ENCODE results near the gene MC3R.

Gene MC3R

DNA sequence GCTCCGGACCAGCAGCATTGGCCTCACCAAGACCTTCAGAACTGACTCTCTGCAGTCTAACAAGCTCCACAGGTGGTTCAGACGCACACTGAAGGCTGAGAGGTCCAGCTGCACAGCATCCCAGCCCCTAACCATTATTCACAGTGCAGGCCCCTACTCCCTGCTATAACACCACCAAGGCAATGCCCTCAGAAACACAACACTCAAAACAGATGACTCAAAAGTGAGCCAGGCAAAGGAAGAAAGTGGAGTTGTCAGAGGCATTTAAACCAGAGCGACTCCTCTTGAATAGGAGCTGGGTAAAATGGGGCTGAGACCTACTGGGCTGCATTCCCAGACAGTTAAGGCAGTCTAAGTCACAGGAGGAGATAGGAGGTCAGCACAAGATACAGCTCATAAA lies 20.5 kb upstream of the MC3R start:
- TF ChIP-seq TAF1 (IDR thresholded peaks at IDR 0.05; ENCODE audit: borderline replicate concordance, insufficient read depth, low read length) (no peak), SIN3A (IDR thresholded peaks at IDR 0.05; ENCODE audit: borderline replicate concordance, insufficient read depth, low read length) (no peak), POLR2AphosphoS5 (IDR thresholded peaks at IDR 0.05; ENCODE audit: low read depth, low read length) (no peak), FOXP2 (optimal IDR thresholded peaks at IDR 0.05; ENCODE audit: borderline replicate concordance, extremely low read depth, extremely low read length, insufficient read depth) (no peak)
- TF ChIP-seq, protein P1, sequence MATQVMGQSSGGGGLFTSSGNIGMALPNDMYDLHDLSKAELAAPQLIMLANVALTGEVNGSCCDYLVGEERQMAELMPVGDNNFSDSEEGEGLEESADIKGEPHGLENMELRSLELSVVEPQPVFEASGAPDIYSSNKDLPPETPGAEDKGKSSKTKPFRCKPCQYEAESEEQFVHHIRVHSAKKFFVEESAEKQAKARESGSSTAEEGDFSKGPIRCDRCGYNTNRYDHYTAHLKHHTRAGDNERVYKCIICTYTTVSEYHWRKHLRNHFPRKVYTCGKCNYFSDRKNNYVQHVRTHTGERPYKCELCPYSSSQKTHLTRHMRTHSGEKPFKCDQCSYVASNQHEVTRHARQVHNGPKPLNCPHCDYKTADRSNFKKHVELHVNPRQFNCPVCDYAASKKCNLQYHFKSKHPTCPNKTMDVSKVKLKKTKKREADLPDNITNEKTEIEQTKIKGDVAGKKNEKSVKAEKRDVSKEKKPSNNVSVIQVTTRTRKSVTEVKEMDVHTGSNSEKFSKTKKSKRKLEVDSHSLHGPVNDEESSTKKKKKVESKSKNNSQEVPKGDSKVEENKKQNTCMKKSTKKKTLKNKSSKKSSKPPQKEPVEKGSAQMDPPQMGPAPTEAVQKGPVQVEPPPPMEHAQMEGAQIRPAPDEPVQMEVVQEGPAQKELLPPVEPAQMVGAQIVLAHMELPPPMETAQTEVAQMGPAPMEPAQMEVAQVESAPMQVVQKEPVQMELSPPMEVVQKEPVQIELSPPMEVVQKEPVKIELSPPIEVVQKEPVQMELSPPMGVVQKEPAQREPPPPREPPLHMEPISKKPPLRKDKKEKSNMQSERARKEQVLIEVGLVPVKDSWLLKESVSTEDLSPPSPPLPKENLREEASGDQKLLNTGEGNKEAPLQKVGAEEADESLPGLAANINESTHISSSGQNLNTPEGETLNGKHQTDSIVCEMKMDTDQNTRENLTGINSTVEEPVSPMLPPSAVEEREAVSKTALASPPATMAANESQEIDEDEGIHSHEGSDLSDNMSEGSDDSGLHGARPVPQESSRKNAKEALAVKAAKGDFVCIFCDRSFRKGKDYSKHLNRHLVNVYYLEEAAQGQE (IDR thresholded peaks at IDR 0.05; ENCODE audit: insufficient read depth in 1 of 2, low read depth in 2 of 2, low read length in 2 of 2) = no peak

DNA sequence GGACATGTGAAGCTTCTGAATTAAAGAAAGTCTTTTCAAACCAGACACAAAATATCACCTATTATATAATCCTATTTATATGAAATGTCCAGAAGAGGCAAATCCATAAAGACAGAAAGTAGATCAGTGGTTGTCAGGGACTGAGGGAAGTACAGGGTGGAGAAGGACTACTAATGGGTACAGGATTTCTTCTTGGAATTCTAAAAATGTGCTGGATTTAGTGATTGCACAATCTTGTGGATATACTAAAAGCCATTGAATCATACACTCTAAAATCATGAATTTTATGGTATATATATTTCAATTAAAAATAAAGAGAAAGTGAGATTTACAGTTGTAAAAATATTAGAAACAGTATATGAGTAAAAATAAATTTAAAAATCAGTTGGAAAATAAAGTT lies 18.7 kb upstream of the MC3R start:
- TF ChIP-seq SIN3A (IDR thresholded peaks at IDR 0.05; ENCODE audit: borderline replicate concordance, insufficient read depth, low read length) = no peak
- no peak for TF ChIP-seq TAF1 (IDR thresholded peaks at IDR 0.05; ENCODE audit: borderline replicate concordance, insufficient read depth, low read length)
- no peak for TF ChIP-seq POLR2AphosphoS5 (IDR thresholded peaks at IDR 0.05; ENCODE audit: low read depth, low read length)
- no peak for TF ChIP-seq FOXP2 (optimal IDR thresholded peaks at IDR 0.05; ENCODE audit: borderline replicate concordance, extremely low read depth, extremely low read length, insufficient read depth)
- TF ChIP-seq, protein P1 (IDR thresholded peaks at IDR 0.05; ENCODE audit: insufficient read depth in 1 of 2, low read depth in 2 of 2, low read length in 2 of 2) = no peak

DNA sequence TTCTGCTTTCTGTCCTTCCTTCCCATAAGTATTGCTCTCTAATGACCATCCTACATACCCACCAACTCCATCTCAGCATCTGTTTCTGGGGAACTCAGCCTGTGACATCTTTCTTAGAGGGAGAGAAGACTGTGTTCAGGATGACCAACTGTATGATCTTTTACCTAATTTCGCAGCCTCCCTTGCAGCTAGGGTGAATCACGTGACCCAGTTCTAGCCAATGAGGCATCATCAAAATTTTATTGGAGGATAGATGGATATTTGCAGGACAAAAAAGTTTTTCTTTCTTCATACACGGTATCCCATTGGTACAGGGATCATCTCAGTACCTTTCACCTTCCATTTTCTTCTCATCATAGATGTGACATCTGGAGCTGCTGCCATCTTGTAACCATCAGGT lies 14.4 kb upstream of the MC3R start:
- TF ChIP-seq, protein P1 (IDR thresholded peaks at IDR 0.05; ENCODE audit: insufficient read depth in 1 of 2, low read depth in 2 of 2, low read length in 2 of 2) = no peak
- TF ChIP-seq POLR2AphosphoS5 (IDR thresholded peaks at IDR 0.05; ENCODE audit: low read depth, low read length) (no peak), TAF1 (IDR thresholded peaks at IDR 0.05; ENCODE audit: borderline replicate concordance, insufficient read depth, low read length) (no peak), FOXP2 (optimal IDR thresholded peaks at IDR 0.05; ENCODE audit: borderline replicate concordance, extremely low read depth, extremely low read length, insufficient read depth) (no peak), SIN3A (IDR thresholded peaks at IDR 0.05; ENCODE audit: borderline replicate concordance, insufficient read depth, low read length) (no peak)

DNA sequence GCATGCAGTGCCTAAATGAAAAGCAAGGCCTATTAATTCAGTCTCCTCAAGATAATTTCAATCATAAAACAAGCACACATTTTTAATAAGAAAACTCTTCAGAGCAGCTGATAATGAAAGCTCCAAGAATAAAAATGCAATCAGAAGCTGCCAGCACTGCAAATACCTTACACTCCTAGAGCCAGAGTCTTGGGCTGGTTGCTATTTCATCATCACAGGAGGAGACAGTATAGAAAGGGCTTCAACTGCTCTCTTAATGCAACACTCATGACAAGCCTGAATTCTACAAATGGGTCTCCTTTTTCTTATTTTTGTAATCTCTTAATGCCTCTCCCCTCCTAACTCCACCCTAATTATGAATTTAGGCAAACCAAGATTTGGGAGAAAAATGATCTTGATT lies 11.2 kb upstream of the MC3R start:
- TF ChIP-seq, protein P1 (IDR thresholded peaks at IDR 0.05; ENCODE audit: insufficient read depth in 1 of 2, low read depth in 2 of 2, low read length in 2 of 2) = no peak
- TF ChIP-seq SIN3A (IDR thresholded peaks at IDR 0.05; ENCODE audit: borderline replicate concordance, insufficient read depth, low read length) = no peak

DNA sequence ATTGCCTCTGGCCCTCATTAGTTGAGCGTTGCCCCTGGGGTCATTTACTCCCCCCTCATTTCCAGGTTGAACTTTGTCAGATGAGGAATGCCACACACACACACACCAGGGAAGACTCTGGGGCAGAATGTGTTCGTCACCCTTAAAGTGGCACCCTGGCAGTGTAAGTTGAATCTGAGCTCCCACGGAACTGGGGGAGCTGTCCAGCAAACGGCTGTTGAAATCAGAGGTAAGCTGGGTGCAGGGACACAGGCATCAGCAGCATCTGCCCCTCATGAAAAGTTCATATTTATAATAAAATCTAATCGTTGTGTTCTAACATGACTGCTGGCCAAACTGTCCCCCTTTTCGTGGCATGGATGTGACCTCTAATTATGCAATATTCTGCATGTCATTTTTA lies 4.3 kb upstream of the MC3R start:
- TF ChIP-seq TAF1 (IDR thresholded peaks at IDR 0.05; ENCODE audit: borderline replicate concordance, insufficient read depth, low read length) (no peak), SIN3A (IDR thresholded peaks at IDR 0.05; ENCODE audit: borderline replicate concordance, insufficient read depth, low read length) (no peak), POLR2AphosphoS5 (IDR thresholded peaks at IDR 0.05; ENCODE audit: low read depth, low read length) (no peak), FOXP2 (optimal IDR thresholded peaks at IDR 0.05; ENCODE audit: borderline replicate concordance, extremely low read depth, extremely low read length, insufficient read depth) (no peak)
- TF ChIP-seq, protein P1 (IDR thresholded peaks at IDR 0.05; ENCODE audit: insufficient read depth in 1 of 2, low read depth in 2 of 2, low read length in 2 of 2) = peak; percentile 52 to 87; a peak in 2 of 4 replicates
